ENCODE results near the gene ALPK1. TPM values are rescaled to one million over a fixed set of nuclear protein-coding genes. Genes with fewer than 3 reads are reported as not detected.

ALPK1 gene
- total and polyA plus RNA-seq, 2 of the 8 experiments (the other 6 are each of a cell fraction or from before 2014, with no cell fraction given), result 0.08 to 0.43 TPM

DNA sequence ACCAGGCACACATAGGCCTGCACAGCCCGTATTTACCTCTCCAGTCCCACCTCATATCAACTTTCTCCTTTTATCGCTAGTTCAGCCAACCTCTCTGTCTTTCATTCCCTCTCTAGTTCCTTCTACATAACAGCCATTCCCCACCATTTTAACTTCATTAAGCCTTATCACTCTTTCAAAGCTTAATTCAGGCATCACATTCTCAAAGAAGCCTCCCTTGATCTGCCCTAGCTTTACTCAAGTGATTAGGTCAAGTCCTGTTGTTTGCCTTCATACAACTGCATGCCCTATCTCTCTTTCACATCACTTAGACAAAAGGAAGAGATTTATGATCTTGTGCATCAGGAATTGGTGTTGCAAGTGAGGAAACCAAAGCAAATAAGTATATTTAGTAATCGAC lies 74.2 kb downstream of the ALPK1 start (continued):
- TF ChIP-seq, protein P1, sequence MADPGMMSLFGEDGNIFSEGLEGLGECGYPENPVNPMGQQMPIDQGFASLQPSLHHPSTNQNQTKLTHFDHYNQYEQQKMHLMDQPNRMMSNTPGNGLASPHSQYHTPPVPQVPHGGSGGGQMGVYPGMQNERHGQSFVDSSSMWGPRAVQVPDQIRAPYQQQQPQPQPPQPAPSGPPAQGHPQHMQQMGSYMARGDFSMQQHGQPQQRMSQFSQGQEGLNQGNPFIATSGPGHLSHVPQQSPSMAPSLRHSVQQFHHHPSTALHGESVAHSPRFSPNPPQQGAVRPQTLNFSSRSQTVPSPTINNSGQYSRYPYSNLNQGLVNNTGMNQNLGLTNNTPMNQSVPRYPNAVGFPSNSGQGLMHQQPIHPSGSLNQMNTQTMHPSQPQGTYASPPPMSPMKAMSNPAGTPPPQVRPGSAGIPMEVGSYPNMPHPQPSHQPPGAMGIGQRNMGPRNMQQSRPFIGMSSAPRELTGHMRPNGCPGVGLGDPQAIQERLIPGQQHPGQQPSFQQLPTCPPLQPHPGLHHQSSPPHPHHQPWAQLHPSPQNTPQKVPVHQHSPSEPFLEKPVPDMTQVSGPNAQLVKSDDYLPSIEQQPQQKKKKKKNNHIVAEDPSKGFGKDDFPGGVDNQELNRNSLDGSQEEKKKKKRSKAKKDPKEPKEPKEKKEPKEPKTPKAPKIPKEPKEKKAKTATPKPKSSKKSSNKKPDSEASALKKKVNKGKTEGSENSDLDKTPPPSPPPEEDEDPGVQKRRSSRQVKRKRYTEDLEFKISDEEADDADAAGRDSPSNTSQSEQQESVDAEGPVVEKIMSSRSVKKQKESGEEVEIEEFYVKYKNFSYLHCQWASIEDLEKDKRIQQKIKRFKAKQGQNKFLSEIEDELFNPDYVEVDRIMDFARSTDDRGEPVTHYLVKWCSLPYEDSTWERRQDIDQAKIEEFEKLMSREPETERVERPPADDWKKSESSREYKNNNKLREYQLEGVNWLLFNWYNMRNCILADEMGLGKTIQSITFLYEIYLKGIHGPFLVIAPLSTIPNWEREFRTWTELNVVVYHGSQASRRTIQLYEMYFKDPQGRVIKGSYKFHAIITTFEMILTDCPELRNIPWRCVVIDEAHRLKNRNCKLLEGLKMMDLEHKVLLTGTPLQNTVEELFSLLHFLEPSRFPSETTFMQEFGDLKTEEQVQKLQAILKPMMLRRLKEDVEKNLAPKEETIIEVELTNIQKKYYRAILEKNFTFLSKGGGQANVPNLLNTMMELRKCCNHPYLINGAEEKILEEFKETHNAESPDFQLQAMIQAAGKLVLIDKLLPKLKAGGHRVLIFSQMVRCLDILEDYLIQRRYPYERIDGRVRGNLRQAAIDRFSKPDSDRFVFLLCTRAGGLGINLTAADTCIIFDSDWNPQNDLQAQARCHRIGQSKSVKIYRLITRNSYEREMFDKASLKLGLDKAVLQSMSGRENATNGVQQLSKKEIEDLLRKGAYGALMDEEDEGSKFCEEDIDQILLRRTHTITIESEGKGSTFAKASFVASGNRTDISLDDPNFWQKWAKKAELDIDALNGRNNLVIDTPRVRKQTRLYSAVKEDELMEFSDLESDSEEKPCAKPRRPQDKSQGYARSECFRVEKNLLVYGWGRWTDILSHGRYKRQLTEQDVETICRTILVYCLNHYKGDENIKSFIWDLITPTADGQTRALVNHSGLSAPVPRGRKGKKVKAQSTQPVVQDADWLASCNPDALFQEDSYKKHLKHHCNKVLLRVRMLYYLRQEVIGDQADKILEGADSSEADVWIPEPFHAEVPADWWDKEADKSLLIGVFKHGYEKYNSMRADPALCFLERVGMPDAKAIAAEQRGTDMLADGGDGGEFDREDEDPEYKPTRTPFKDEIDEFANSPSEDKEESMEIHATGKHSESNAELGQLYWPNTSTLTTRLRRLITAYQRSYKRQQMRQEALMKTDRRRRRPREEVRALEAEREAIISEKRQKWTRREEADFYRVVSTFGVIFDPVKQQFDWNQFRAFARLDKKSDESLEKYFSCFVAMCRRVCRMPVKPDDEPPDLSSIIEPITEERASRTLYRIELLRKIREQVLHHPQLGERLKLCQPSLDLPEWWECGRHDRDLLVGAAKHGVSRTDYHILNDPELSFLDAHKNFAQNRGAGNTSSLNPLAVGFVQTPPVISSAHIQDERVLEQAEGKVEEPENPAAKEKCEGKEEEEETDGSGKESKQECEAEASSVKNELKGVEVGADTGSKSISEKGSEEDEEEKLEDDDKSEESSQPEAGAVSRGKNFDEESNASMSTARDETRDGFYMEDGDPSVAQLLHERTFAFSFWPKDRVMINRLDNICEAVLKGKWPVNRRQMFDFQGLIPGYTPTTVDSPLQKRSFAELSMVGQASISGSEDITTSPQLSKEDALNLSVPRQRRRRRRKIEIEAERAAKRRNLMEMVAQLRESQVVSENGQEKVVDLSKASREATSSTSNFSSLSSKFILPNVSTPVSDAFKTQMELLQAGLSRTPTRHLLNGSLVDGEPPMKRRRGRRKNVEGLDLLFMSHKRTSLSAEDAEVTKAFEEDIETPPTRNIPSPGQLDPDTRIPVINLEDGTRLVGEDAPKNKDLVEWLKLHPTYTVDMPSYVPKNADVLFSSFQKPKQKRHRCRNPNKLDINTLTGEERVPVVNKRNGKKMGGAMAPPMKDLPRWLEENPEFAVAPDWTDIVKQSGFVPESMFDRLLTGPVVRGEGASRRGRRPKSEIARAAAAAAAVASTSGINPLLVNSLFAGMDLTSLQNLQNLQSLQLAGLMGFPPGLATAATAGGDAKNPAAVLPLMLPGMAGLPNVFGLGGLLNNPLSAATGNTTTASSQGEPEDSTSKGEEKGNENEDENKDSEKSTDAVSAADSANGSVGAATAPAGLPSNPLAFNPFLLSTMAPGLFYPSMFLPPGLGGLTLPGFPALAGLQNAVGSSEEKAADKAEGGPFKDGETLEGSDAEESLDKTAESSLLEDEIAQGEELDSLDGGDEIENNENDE (IDR thresholded peaks at IDR 0.05; ENCODE audit: insufficient replicate concordance, low read length), result no peak
- no peak for TF ChIP-seq RXRA (IDR thresholded peaks at IDR 0.05; ENCODE audit: insufficient read depth, low read depth, low read length)
- no peak for TF ChIP-seq KDM5A (IDR thresholded peaks at IDR 0.05; ENCODE audit: low read length)
- TF ChIP-seq TCF12 (IDR thresholded peaks at IDR 0.05; ENCODE audit: low read depth, low read length), result no peak
- TF ChIP-seq CEBPB (IDR thresholded peaks at IDR 0.05; ENCODE audit: low read depth, low read length), result no peak
- no peak for TF ChIP-seq POLR2AphosphoS5 (IDR thresholded peaks at IDR 0.05; ENCODE audit: low read depth, low read length)
- no peak for TF ChIP-seq FOSL1 (IDR thresholded peaks at IDR 0.05; ENCODE audit: insufficient read depth, low read depth, low read length)
- no peak for TF ChIP-seq KDM1A (IDR thresholded peaks at IDR 0.05; ENCODE audit: borderline replicate concordance, low read length)
- TF ChIP-seq, protein P2, sequence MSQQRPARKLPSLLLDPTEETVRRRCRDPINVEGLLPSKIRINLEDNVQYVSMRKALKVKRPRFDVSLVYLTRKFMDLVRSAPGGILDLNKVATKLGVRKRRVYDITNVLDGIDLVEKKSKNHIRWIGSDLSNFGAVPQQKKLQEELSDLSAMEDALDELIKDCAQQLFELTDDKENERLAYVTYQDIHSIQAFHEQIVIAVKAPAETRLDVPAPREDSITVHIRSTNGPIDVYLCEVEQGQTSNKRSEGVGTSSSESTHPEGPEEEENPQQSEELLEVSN (IDR thresholded peaks at IDR 0.05), result no peak
- TF ChIP-seq SRF (IDR thresholded peaks at IDR 0.05; ENCODE audit: low read depth, low read length), result no peak
- no peak for TF ChIP-seq EP300 (IDR thresholded peaks at IDR 0.05; ENCODE audit: borderline replicate concordance in 1 of 2, low read depth in 2 of 2, low read length in 2 of 2)
